Stimulated activated CD8-positive, alpha-beta memory T cell treated with anti-CD3 and anti-CD28 coated beads, Interleukin-4, amount 100 ng/mL, for 48 hours (primary cell): ENCODE data around the gene MT4.
"Not testable (repeated sequence)": the region's sequence is repeated elsewhere in the genome, so short reads cannot be mapped to it uniquely, and the experiment has no call there.

ENCODE experiments used
- DNase-seq: peaks from one replicate; pipeline ENCODE4 v3.0.0-alpha.2; 2020

MT4 gene

GRCh38 chr16:56560447-56560846, 4.4 kb upstream of the MT4 start:
- no peak for DNase-seq

GRCh38 chr16:56561126-56561525, 3.7 kb upstream of the MT4 start:
- DNase-seq: no peak

GRCh38 chr16:56569971-56570370, 5.1 kb downstream of the MT4 start:
- no peak for DNase-seq

- DNase-seq: no peak
These were observed 6.7 kb downstream of the MT4 start for GRCh38 chr16:56571525-56571924.

GRCh38 chr16:56574625-56575024, 9.8 kb downstream of the MT4 start:
- no peak for DNase-seq

DNA sequence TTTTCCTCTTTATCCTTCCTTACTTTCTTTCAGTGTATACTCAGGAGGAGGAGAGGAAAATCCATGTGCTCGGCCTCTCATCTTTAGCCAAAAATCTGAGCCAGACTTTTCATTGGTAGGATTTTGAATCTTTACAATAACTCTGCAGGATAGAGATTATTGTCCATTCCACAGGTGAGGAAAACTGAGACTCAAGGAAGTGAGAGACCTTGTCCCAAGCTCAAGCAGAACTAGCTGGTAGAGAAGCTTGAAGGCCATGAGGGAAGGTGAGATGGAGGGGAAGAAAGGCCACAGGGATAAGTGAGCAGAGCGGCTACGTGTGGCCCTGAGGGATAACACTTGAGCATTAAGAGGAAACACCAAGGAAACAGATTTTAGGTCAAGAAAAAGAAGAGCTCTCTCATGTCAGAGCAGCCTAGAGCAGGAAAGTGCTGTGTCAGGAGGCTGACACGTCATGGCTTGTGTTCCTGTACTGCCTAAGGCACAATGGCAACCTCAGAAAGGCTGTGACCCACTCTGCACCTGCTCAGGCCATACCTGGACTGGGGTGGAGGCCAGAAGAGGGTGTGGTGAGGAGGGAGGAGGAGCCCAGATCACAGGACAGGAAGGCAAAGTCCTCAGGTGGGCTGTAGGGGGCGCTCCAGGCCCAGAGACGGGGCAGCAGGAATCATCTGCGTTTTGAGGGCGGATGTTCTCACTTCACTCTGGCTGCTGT, 11.9 kb downstream of the MT4 start:
- DNase-seq: peak; percentile 95

DNA sequence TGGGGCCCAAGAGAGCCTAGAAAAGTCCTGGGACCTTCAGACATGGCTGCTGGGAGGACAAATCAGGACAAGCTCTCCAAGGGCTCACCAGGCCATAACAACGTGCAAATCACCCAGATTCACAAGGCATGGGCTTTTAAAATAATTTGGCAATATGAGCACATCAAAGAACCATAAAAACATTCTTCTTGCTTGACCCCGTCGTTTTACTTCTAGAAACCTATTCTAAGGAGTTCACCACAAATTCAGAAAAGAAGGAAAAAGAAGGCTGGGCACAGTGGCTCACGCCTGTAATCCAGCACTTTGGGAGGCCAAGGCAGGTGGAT, 12.4 kb downstream of the MT4 start:
- DNase-seq: no peak

DNA sequence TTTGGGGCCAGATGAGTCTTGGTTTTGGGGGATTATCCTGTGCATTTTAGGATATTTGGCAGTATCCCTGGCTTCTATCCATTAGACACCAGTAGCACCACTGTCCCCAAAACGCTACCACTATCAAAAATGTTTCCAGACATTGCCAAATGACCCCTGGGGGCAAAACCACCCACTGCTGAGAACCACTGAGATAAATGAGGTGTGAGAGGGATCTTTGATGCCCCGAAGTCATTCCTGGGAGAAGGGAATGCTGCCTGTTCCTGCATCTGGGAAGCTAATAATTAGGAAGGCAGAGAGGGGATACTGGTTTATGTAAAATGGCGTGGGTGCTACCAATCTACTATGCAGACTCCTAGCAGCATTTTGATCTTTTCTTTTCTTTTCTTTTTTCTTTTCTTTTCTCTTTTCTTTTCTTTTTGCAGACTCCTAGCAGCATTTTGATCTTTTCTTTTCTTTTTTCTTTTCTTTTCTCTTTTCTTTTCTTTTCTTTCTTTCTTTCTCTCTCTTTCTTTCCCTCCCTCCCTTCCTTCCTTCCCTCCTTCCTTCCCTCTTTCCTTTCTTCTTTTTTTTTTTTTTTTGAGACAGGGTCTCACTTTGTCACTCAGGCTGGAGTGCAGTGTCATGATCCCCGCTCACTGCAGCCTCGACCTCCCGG, 15.6 kb downstream of the MT4 start:
- no peak for DNase-seq

DNA sequence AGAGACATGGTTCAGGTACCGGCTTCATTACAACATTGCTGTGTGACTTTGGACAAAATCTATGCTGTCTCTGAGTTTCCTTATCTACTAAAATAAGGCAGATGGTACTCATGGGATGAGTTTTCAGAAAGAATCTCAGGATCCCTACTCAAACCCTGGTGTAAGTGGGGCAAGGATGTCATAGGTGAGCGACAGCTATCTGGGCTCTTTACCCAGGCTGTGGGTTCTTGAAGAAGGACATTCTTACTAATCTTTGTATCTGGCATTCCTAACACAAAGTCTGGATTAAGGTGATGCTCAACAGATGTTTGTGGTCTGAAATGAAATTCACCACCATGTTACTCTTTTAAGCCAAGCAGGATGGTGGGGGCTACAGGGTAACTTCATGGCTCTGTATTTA, 18.0 kb downstream of the MT4 start:
- not testable (repeated sequence) for DNase-seq

- DNase-seq: no peak
These were observed 18.7 kb downstream of the MT4 start for GRCh38 chr16:56583351-56584168.

- DNase-seq: no peak
These were observed 19.4 kb downstream of the MT4 start for GRCh38 chr16:56584276-56584675.

DNA sequence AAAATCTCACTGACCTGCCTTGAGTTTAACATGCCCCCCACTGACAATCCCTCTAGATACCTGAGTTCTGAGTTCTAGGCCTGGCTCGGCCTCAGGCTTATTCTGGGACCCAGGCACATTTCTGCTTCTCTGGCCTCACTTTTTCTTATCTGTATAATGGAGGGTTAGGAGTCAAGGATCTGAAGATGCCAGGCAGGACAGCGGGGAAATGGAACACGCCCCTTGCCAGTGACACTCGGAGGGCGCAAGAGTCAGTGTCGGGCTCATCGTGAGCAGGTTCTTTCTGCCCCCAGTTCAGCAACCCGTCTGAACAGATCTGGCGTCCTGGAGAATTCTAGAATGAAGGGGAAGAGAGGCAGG, 23.9 kb downstream of the MT4 start:
- DNase-seq: peak; percentile 24

DNA sequence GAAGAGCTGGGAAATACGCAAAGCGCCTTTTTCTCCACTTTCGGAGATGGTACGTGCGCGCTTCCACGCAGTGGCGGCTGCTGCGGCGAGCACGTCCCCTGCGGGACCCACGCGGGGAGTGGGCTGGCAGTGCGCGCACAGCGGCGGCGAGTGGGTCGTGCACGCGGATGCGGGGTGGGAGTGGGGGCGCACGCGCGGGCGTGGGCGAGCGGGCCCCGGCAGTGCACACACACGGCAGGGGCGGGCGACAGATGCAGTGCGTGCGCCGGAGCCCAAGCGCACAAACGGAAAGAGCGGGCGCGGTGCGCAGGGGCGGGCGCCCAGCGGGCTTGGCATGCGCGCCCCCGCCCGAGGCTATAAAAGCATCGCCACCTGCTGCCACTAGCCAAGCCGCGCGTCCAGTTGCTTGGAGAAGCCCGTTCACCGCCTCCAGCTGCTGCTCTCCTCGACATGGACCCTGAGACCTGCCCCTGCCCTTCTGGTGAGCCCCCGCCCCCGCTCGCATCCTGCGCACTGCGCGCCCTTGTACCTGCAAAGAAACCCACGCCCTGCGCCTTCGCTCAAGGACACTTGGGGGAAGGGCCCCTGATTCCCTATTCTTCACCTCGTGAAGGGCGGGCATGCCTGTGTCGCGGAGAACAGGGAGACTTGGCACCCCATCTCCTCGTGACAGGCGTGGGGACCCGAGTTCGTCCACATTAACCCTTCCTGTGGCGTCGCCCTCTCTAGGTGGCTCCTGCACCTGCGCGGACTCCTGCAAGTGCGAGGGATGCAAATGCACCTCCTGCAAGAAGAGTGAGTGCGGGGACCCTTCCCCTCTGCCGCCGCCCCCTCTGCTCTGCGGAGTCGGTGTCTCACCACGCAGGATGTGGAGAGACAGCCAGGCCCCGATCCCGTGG, 24.5 kb downstream of the MT4 start, which contains the start of gene MT3:
TSS of gene MT3 (plus strand) at position 388 of the 899 bp plus-strand sequence. CDS start at position 451, 63 bp downstream.
- DNase-seq: peak; percentile 54

DNA sequence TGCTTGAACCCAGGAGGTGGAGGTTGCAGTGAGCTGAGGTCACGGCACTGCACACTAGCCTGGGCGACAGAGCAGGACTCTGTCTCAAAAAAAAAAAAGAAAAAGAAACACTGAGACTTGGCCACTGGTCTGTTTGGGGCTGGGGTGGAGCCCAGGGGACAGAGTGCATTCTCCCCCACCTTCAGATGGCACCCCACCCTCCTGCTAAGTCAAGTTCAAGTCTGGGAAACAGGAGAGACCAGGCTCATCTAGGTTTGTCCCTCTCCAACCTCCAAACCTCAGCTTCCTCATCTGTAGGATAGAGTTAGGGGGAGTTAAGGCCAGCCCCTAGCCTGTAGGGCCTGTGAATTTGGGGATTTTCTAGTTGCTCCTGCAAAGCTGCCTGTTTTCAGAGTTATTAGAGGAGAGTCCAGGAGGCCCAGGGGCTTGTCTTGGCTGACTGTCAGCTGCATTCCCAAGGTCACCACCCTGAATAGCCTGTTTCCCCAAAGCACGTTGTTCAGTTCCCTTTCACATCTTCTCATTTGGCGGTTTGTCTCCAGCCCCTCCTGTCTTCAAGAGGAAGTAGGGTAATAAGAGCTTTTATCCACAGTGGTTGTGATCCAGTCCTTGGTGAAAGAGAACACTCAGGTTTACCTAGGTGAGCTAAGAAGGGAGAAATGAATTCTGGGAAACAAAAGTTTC, 26.6 kb downstream of the MT4 start:
- peak; percentile 14 for DNase-seq

DNA sequence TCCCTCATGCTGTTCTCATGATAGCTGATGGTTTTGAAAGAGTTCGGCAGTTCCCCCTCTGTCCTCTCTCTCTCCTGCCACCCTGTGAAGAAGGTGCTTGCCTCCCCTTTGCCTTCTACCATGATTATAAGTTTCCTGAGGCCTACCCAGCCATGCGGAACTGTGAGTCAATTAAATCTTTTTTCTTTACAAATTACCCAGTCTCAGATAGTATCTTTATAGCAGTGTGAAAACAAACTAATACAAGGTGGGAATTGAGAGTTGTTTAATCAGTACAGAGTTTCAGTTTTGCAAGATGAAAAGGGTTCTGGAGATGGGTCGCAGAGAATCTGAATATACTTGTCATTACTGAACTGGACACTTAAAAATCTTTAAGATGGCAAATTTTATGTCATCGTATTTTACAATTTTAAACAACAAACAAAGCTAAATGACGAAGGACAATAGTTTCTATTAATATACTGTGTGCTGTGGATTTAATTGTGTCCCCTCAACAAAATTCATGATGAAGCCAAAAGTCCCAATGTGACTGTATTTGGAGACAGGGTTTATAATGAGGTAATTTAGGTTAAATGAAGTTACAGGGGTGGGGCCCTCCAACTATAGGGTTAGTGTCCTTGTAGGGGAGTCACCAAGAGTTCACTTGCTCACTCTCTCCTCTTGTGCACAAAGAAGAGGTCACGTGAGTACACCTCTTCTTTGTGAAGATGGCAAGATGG, 28.9 kb downstream of the MT4 start:
- DNase-seq: peak; percentile 15

DNA sequence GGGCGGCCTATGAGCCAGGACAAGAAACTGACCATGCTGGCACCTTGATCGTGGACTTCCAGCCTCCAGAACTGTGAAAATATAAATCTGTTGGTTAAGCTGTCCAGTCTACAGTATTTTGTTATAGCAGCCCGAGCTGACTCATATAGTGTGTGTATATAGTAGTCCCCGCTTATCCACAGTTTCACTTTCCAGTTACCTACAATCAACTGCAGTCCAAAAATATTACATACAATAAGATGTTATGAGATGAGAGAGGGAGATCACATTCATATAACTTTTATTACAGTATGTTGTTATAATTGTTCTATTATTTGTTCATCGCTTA, 29.4 kb downstream of the MT4 start:
- DNase-seq: no peak

DNA sequence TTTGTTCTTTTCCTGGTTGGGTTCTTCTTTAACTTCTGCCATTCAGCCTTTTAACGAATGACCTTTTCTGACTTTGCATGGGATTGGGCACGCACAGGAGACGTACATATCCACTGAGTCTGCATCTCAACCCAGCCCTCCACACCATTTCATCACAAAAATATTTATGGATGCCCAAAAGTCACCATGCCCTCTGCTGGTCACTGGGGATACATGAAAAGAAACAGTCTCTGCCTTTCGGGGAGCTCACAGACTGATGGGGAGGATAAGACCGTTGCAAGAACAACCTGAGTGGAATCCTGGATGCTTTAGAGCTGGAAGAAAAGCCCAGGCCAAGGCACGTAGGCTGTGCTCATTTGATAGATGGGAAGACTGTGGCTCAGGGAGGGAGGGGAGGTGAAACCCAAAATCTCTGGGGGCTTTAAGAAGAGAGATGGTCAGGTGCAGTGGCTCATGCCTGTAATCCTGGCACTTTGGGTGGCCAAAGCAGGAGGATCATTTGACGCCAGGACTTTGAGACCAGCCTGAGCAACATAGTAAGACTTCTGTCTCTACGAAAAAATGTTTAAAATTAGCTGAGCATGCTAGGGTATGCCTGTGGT, 35.6 kb downstream of the MT4 start:
- DNase-seq: peak; percentile 45

- DNase-seq: peak; percentile 12
These were observed 36.5 kb downstream of the MT4 start for GRCh38 chr16:56601325-56601724.

- DNase-seq: no peak
These were observed 38.7 kb downstream of the MT4 start for GRCh38 chr16:56603589-56603988.

DNA sequence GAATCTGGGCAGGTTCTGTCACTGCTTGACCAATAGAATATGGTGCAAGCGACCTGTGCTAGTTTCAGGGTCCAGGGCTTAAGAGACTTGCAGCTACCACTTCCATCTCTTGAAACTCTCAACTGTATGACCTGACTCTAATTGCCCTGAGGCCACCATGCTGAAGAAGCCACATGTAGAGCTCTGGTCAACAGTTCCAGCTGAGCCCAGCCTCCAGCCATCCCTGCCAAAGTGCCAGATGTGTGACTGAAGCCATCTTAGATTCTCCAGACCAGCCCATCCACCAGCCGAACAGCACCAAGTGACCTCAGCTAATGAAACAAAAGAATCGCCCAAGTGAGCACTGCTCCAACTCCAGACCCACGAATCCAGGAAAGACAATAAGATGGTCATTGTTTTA, 40.1 kb downstream of the MT4 start:
- DNase-seq: no peak

DNA sequence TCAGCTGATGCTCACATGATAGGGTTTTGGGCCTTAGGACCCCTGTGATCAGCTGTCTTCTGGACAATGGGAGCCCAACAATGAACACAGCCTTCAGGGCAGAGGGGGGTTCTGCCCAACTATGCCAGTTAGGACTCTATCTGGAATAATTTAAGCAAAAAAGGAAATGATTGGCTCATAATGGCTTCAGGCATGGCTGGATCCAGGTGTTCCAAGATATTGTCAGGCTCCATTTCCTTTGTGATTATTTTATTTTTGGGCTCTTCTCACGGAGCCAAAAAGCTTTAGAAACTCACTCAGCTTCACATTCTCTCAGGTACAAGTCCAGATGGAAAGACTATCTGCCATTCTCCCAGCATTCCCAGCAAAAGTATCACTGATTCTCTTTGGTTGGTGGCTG, 40.6 kb downstream of the MT4 start:
- DNase-seq: no peak
